HG02763 (cell line): ENCODE data around the gene CYP24A1.
"Not testable (repeated sequence)": the region's sequence is repeated elsewhere in the genome, so short reads cannot be mapped to it uniquely, and the experiment has no call there.

ENCODE experiments used
- ATAC-seq: cut with Tn5 transposase; IDR thresholded peaks from one replicate; pipeline ENCODE4 v1.9.1; 2021; ENCODE audit warnings: mild to moderate bottlenecking, moderate library complexity; ENCODE audit not compliant: unreplicated experiment

The CYP24A1 gene

DNA sequence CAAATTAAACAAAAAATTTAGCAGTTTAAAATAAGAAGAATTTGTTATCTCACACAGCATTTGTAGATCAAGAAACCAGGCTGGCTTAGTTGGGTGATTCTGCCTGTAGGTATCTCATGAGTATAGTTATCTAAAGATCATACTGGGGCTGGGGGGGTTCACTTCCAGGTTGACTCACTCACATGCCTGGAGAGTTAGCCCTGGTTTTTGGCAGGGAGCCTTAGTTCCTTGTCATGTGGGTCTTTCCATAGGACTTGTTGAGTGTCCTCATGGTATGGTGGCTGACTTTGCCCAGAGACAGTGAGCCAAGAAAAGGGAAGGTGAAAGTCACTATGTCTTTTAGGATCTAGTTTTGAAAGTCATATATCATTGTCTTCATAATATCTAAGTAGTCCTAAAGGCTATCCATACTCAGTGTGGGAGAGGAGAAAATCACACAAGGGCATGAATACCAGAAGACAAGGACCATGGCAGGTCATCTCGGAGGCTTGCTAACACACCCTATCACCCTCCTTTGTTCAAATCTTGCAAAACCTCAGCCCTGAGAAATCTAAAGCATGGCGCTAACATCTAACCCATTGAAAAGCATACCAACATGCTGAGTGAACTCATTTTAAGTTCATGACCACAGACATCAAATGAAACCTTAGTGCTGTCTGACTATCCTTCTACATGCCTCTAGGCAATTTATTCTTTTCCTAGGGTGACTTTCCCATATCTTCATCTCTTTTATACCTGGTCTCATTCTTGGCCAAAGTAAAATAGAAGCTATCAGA lies 39.2 kb downstream of the CYP24A1 start:
- no peak for ATAC-seq

GRCh38 chr20:54133434-54134427 lies 40.1 kb downstream of the CYP24A1 start:
- ATAC-seq, result peak; percentile 64

DNA sequence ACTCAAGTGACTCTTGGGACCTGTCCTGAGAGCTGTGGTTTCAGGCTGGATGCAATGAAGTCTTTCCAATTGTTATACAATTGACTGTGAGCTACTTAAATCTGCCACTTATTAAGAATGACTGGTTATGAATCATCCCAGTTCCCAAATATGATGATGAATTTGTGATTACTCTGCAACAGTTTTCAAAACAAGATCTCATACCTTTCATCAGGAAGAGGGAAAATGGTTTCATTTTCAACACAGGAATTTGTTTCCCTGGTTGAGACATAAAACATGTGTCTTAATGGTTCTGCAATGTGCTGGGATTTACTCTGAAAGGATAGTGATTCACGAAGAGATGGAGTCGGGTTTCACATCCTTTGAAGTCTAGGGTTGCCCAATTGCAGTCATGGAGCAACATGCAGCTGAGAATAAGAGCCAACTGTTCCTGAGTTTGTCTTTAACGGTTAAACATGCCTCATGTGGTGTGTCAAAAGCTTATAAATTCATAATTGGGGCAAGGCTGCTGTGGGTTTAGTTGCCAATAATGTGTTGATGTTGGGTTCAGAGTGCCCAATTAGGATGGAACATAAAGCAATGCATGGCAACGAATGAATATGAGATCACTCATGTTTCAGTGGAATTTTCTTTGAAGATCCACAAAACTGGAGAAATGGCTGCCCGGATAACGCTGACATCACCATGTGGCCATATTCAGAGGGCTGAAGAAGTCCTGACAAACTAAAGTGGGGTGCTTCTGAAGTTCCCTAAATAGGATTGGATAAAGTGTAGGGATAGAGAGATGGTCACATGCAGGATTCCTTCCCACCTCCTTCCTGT lies 41.0 kb downstream of the CYP24A1 start:
- ATAC-seq, result no peak

GRCh38 chr20:54131675-54132611 lies 41.8 kb downstream of the CYP24A1 start:
- ATAC-seq, result no peak

GRCh38 chr20:54131125-54131524 lies 42.7 kb downstream of the CYP24A1 start:
- ATAC-seq, result not testable (repeated sequence)

DNA sequence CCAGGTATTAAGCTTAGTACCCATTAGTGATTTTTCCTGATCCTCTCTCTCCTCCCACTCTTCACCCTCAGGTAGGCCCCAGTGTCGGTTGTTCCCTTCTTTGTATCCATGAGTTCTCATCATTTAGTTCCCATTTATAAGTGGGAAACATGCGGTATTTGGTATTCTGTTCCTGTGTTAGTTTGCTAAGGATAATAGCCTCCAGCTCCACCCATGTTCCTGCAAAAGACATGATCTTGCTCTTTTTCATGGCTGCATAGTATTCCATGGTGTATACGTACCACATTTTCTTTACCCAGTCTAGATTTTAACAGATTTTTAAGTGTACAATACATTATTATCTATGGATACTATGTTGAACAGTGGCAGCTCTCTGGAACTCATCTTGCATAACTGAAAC lies 44.4 kb downstream of the CYP24A1 start:
- ATAC-seq, result no peak

DNA sequence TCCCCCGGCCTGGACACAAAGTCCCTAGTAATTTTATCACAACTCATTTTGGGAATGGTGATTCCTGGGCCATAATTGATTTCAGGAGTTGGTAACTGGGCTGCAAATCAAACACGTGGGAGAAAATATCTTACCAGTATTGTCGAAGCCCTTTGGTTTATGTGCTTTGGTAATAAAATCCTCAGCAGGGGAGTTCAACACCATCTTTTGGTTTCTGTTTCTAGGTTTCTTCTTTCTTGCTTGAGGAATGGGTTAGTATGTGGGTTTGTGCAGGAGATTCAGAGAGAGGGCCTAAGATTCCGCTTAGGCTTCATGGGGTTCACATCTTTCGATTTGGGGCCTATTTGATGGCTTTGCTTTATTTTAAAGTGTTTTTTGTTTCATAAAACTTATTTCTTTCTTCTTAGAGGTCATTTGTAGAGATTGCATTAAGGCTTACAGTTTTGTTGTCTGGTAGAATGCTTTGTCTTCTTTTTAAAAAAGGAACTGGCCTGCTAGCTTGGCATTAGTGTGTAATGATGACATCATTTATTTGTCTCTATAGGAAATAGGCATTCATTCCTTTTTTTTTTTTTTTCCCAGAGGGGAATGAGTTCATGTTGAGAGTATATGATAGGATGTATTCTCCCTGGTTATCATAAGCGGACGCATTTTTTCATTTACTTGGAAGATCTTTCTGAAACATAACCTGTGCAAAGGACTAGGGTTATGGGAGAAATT lies 45.8 kb downstream of the CYP24A1 start:
- ATAC-seq, result no peak

DNA sequence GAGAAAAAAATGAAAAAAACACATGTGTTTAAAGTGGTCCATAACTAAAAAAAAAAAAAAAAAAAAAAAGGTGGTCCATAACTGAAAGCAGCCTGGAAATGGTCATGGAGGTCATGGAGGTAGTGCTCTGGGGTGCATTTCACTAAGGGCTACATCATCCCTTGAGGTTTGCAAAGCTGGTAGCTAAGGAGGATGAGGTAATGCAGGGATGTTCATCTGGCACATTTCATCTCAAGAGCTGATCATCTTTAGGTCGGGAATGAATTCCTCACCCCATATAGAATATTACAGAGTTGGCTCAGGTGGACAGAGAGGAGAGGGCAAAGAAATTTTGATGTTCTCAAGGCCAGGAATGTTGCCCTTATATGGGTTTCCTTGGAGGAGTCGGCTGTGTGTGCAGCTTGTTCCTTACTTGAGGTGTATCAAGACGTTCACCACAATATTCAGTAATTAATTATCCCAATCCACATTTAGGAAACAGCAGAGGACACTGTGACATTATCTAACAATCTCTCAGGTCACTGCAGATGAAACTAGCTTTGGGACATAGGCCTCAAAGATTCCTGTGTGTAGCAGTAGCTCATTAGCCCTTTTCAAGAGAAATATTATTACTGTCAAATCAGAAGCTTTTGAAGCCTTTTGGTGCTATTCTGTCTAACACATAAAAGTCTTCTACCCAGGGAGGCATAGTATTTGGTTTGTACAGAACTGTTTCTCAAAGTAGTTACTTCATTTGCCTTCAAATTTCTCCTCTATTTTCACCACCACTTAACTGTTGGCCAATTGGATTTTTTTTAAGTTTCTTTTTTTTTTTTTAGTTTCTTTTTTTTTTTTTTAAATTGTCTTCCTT lies 46.8 kb downstream of the CYP24A1 start:
- ATAC-seq, result no peak

DNA sequence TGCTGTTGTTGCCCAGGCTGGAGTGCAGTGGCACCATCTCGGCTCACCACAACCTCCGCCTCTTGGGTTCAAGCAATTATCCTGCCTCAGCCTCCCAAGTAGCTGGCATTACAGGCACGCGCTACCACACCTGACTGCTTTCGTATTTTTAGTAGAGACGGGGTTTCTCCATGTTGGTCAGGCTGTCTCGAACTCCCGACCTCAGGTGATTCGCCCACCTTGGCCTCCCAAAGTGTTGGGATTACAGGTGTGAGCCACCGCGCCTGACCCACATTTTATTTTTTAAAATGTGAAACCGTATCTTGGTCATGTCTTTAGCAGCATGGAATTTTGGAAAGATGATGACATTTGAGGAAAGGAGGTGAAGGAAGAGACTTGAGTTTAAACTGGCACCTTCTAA lies 47.5 kb downstream of the CYP24A1 start:
- ATAC-seq, result not testable (repeated sequence)

GRCh38 chr20:54123587-54124180 lies 50.1 kb downstream of the CYP24A1 start:
- ATAC-seq, result no peak

DNA sequence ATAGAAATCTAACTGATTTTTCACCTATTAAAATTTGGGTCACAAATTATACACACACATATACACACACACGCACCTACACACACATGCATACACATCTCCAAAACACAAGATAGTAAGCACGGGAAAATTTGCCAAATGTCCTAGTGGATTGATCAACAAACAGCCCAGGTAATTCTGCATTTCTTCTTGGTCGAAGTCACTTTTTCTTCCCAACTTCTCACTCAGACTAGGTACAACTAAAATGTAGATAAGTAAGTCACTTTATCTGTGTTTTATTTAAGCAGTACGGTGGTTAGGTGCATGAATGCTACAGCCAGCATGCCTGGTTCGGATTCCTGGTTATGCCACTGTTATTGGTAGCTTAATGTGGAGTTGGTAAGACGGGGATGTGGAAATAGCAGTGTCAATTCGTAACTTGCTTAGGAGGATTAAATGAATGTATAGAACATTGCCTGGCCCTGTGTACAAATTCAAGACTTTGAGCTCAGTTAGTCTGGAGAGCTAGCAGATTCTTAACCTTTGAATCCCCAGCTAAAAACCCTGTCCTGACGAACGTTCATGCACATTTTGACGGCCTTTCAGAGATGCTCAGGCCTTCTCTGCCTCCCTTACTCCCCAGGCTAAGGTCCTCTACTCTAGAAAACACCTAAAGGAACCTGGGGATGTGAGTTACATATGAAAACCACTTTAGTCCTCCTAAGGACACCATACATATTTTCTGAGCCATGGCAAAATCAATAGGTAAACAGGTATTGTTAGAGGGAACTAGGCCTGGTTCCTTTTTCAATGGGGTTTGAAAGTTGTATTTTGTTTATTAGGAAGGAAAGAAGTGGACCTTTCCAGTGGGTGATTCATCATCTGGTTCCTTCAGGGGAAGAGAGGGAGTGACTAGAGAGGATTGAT lies 50.9 kb downstream of the CYP24A1 start:
- ATAC-seq, result no peak

DNA sequence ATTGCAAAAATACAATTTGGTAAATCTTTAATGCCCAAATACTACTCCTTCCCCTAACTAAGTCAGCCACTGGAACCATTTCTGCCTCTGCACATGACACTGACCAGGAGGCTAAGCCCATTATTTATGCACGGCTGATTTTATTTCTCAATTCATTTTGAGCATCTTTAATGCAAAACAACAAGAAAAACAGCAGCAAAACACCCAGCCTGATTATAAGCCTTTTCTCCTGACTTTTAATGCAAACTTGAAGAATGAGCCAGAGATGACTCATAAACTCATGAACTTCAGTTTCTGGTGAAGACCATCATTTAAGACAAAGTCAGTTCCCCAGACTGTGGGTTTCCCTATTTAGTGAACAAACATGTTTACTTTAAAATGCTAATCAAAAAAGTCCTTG lies 51.6 kb downstream of the CYP24A1 start:
- ATAC-seq, result peak; percentile 51

DNA sequence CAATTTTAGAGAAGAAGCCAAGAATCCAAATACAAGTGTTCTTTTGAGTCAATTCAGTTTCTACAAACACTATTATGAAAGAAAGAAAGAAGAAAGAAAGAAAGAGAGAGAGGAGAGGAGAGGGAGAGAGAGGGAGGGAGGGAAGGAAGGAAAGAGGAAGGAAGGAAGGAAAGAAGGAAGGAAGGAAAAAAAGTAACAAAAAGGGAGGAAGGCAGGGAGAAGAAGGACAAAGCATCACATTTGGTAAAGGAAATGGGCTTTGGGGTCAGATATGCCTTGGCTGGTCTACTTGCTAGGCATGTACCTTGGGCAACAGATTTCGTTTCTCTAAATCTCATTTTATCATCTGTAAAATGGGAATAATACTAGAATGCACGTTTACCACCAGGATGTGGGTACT lies 54.0 kb downstream of the CYP24A1 start:
- ATAC-seq, result no peak

GRCh38 chr20:54118220-54119001 lies 55.4 kb downstream of the CYP24A1 start:
- ATAC-seq, result no peak

GRCh38 chr20:54116550-54117235 lies 57.1 kb downstream of the CYP24A1 start:
- ATAC-seq, result no peak
